Nephron progenitor cell (in vitro differentiated cells): ENCODE data around the gene CARMIL1.

ENCODE experiments used
- DNase-seq: peaks from one replicate; pipeline ENCODE4 v3.0.0; 2021
- H3K27ac Mint-ChIP-seq: 2 replicates; pipeline ENCODE4 v1.8.0; 2021; ENCODE audit warnings: mild to moderate bottlenecking, moderate library complexity, mixed read lengths
- H3K27me3 Mint-ChIP-seq: 2 replicates; pipeline ENCODE4 v1.8.0; 2021; ENCODE audit warnings: mild to moderate bottlenecking, low read depth, mixed read lengths; ENCODE audit not compliant: poor library complexity
- H3K36me3 Mint-ChIP-seq: 2 replicates; pipeline ENCODE4 v1.8.0; 2021; ENCODE audit warnings: low read depth, mixed read lengths
- H3K4me1 Mint-ChIP-seq: 2 replicates; pipeline ENCODE4 v1.8.0; 2021; ENCODE audit warnings: mixed read lengths
- H3K4me3 Mint-ChIP-seq: 2 replicates; pipeline ENCODE4 v1.8.0; 2021; ENCODE audit warnings: mild to moderate bottlenecking, moderate library complexity, mixed read lengths
- H3K9me3 Mint-ChIP-seq: 2 replicates; pipeline ENCODE4 v1.8.0; 2021; ENCODE audit warnings: mild to moderate bottlenecking, moderate library complexity, mixed read lengths
- TF ChIP-seq, protein P1 (sequence below): fragments of 200-600 bp; sonication (generic); IDR thresholded peaks from 2 replicates; pipeline ENCODE4 v1.5.0; 2021; ENCODE audit warnings: antibody characterized with exemption

Gene CARMIL1

DNA sequence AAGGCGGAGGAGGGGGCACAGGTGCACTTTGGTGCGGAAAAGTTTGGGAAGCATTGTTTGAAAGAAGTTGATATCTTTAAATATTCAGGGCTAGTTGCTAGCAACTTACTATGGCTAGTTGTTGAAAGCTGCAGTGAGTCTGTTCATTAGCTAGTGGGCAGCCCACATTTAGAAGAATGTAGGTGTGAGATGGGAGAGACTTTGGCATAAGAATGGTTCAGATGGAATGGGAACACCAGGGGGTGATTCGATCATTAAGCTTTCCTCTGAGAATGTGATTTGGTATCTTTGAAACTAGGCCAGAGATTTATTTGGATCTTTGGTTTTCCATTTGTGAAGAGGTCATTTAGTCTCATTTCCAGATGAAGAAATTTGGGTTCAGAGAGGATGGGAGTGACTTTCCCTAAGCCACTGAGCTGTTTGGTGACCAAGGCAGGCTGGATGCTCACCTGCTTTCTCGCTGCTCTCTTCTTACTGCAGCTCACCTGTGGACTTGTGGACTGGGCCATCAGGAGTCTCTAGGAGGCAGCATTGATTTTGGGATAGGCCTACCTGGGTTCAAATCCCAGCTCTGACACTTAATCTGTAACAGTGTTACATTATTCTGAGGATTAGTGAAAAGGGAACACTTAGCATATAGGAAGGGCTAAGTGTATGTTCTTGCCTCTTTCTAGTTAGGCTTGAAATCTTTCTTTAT lies 62.9 kb downstream of the CARMIL1 start:
- DNase-seq: no peak
- Mint-ChIP-seq H3K27ac (no peak overlapping the region), H3K4me3 (no peak overlapping the region), H3K4me1 (peaks cover 8% of the 10 kb centered on the region), H3K36me3 (no peaks in the 10 kb centered on the region), H3K27me3 (peaks cover 5% of the 10 kb centered on the region), H3K9me3 (no peaks in the 10 kb centered on the region)
- TF ChIP-seq, protein P1, sequence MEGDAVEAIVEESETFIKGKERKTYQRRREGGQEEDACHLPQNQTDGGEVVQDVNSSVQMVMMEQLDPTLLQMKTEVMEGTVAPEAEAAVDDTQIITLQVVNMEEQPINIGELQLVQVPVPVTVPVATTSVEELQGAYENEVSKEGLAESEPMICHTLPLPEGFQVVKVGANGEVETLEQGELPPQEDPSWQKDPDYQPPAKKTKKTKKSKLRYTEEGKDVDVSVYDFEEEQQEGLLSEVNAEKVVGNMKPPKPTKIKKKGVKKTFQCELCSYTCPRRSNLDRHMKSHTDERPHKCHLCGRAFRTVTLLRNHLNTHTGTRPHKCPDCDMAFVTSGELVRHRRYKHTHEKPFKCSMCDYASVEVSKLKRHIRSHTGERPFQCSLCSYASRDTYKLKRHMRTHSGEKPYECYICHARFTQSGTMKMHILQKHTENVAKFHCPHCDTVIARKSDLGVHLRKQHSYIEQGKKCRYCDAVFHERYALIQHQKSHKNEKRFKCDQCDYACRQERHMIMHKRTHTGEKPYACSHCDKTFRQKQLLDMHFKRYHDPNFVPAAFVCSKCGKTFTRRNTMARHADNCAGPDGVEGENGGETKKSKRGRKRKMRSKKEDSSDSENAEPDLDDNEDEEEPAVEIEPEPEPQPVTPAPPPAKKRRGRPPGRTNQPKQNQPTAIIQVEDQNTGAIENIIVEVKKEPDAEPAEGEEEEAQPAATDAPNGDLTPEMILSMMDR: no peak

DNA sequence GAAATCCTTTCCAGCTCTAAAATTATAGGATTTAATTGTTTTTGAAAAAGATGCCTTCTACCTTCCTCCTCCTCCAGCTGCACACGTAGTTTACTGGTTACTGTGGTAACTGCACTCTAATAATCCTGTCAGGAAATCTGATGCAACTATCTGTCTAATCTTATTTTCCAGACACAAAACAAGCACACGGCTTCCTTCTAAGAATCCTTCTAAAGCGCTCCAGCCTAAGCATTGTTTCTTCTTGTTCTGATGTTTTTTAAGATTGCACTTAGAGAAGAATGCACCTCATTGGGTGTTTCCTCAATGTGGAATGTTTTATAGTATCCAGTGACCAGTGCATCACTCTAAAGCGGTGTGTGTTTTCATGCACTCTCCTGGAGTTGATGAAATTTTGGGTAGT lies 63.6 kb downstream of the CARMIL1 start:
- Mint-ChIP-seq H3K9me3 (no peaks in the 10 kb centered on the region), H3K27ac (no peak overlapping the region), H3K4me3 (no peak overlapping the region), H3K36me3 (no peaks in the 10 kb centered on the region), H3K4me1 (peaks cover 8% of the 10 kb centered on the region), H3K27me3 (peaks cover 5% of the 10 kb centered on the region)
- no peak for DNase-seq
- TF ChIP-seq, protein P1: no peak

DNA sequence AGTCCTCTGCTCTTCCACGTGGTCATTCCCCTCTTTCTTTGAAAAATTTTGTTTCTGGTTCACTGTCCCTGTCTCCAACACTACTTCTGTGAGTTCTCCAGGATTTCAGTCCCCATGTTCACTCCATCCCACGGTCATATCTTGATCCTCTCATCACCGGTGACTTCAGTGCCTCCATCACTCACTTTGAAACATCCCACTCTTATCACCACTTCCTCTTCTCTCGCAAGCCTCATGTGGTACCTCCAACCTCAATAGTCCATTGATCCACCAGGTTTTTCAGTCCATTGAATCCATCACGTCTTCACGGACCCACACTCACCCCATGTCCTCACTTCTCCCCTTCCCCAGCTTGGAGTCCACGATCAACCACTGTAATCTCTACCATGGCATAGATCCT lies 64.8 kb downstream of the CARMIL1 start:
- H3K4me1 Mint-ChIP-seq: peaks cover 8% of the 10 kb centered on the region
- DNase-seq: no peak
- peaks cover 5% of the 10 kb centered on the region for H3K27me3 Mint-ChIP-seq
- no peaks in the 10 kb centered on the region for H3K9me3 Mint-ChIP-seq
- H3K27ac Mint-ChIP-seq: no peak overlapping the region
- no peak overlapping the region for H3K4me3 Mint-ChIP-seq
- TF ChIP-seq, protein P1: no peak
- H3K36me3 Mint-ChIP-seq: no peaks in the 10 kb centered on the region

DNA sequence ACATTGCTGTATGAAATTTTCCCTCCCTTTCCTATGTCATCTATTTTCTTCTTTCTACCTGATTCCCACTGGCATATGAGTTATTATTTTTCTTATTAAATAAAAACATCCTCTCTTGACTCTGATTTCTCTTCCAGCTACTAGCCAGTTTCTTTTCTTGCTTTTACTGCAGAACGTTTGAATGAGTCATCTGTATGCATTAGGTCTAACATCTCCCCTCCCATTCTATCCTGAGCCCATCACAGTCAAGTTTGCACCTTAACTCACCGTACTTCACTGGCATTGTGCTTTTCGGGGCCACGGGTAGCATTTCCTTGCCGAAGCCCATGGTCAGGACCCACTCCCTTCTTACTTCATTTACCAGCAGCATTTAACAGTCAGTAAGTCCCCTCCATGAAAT lies 65.7 kb downstream of the CARMIL1 start:
- TF ChIP-seq, protein P1: no peak
- DNase-seq: no peak
- no peaks in the 10 kb centered on the region for H3K9me3 Mint-ChIP-seq
- peaks cover 5% of the 10 kb centered on the region for H3K27me3 Mint-ChIP-seq
- no peak overlapping the region for H3K27ac Mint-ChIP-seq
- no peaks in the 10 kb centered on the region for H3K36me3 Mint-ChIP-seq
- no peak overlapping the region for H3K4me3 Mint-ChIP-seq
- H3K4me1 Mint-ChIP-seq: peaks cover 8% of the 10 kb centered on the region

DNA sequence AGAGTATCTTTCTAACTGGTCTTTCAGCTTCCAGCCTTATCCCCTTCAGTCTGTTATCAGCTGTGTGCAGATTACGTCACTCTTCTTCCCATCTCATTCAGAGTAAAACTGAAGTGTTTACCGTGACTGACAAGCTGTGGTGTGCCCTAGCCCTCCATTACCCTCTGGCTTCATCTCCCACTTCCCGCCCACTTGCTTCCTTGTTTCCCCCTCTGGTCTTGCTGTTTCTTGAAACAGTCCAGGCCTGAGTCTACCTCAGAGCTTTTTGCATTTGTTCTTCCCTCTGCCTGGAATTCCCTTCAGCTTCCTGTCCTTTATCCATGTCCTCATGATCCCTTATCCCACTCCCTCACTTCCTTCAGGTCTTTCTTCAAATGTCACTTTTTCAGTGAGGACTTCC lies 66.9 kb downstream of the CARMIL1 start:
- no peak overlapping the region for H3K4me3 Mint-ChIP-seq
- no peak for DNase-seq
- H3K27ac Mint-ChIP-seq: no peak overlapping the region
- H3K4me1 Mint-ChIP-seq: peaks cover 4% of the 10 kb centered on the region
- peaks cover 5% of the 10 kb centered on the region for H3K27me3 Mint-ChIP-seq
- TF ChIP-seq, protein P1: no peak
- no peaks in the 10 kb centered on the region for H3K9me3 Mint-ChIP-seq
- no peaks in the 10 kb centered on the region for H3K36me3 Mint-ChIP-seq

DNA sequence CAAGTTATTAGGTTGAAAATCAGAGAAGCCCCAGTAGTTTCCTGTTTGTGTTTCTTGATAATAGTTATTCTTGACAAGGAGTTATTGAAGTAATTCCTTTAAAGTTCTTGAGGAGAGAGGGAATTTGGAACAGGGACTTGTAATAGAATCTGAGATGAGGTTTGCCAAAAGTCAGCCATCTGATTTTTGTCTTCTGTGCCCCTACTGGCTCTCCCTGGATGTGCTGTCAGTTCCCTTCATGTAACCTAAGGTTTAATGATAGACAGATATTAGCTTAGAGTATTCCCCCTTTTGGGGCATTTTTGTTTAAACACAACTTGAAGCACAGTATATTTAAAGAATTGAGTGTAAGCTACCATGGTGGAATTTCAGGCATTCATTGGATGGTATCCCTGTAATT lies 71.4 kb downstream of the CARMIL1 start:
- H3K9me3 Mint-ChIP-seq: no peaks in the 10 kb centered on the region
- H3K36me3 Mint-ChIP-seq: no peaks in the 10 kb centered on the region
- no peak for DNase-seq
- no peak overlapping the region for H3K27ac Mint-ChIP-seq
- no peaks in the 10 kb centered on the region for H3K27me3 Mint-ChIP-seq
- TF ChIP-seq, protein P1: no peak
- H3K4me1 Mint-ChIP-seq: peaks cover 8% of the 10 kb centered on the region
- H3K4me3 Mint-ChIP-seq: no peak overlapping the region
